Stimulated activated CD8-positive, alpha-beta memory T cell treated with anti-CD3 and anti-CD28 coated beads, Interleukin-15, amount 100 ng/mL, for 4 hours (primary cell): Measurements from ENCODE around the gene SNRPN.
"Not testable (repeated sequence)": the region's sequence is repeated elsewhere in the genome, so short reads cannot be mapped to it uniquely, and the experiment has no call there.

Experiments used
- DNase-seq, 2 donors: peaks; one replicate each; pipeline ENCODE4 v3.0.0-alpha.2; 2020; ENCODE audit warnings: low read depth in 2 of 2

SNRPN gene

DNA sequence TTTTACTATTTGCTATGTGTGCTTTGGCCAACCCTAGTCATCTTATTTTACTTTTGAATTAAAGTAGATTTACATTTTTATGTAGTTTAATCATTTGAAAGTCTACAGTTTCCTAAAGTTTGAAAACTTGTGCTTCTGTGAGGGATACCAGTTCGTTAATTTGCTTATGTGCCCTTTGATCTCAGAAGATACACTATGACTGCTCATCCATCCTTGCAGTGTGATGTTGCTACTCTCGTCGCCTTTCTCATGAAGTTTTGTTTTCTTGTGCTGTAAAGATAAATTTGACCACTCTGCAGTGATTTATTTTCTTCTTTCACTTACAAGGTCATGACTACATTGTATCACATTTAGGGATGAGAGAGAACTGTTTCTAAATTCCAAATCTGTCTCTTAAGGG is 16.3 kb downstream of the SNRPN start:
- no peak for DNase-seq

DNA sequence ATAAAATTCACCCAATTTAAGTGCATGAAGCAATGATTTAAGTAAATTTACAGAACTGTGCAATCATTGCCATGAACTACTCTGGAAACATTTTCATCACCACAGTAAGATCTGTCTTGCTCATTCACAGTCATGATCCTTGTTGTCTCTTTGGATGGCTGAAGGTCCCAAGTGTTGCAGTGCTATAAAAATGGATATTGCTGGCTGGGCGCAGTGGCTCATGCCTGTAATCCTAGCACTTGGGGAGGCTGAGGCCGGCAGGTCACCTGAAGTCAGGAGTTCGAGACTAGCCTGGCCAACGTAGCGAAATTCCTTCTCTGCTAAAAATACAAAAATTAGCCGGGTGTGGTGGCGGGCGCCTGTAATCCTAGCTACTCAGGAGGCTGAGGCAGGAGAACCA is 17.0 kb downstream of the SNRPN start:
- DNase-seq: no peak

DNA sequence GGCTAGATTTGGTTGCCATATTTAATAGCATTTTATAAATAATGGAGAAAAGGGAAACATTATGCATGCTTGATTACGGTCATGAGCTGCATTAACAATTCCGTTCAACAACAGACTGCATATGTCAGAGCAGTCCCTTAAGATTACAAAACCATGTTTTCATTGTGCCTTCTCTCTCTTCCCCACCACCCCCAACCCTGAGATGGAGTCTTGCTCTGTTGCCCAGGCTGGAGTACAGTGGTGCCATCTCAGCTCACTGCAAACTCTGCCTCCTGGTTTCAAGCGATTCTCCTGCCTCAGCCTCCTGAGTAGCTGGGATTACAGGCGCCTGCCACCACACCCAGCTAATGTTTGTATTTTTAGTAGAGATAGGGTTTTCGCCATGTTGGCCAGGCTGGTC is 17.9 kb downstream of the SNRPN start:
- not testable (repeated sequence) for DNase-seq

DNA sequence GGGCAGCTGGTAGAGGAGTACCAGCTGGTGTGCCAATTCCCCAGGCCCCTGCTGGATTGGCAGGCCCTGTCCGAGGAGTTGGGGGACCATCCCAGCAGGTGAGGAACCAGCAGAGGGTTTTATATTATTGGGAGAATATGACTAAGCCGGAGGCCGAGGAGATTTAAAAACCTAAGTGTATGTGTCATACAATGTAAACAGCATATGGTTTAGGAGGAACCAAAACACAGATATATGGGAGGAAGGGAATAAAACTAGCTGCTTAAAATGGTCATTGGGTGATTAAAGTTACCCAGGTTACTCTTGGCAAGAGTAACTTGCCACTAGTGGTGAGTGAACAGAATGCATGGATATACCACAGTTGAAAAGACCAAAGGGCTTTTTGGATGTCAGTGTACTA is 22.1 kb downstream of the SNRPN start:
- DNase-seq: no peak

DNA sequence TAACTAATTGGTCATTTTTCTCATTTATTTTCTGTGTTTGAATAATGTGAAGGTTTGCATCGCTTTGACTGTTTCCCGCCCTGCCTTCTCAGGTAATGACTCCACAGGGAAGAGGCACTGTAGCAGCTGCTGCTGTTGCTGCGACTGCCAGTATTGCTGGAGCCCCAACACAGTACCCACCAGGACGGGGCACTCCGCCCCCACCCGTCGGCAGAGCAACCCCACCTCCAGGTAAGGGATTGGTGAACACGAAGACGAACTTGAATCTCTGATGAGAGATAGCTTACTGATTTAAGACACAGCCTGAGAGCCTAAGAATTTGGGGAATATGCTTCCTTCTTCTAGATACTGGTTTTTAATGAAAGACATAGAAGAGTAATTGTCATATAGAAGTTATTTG is 22.9 kb downstream of the SNRPN start:
- no peak for DNase-seq

DNA sequence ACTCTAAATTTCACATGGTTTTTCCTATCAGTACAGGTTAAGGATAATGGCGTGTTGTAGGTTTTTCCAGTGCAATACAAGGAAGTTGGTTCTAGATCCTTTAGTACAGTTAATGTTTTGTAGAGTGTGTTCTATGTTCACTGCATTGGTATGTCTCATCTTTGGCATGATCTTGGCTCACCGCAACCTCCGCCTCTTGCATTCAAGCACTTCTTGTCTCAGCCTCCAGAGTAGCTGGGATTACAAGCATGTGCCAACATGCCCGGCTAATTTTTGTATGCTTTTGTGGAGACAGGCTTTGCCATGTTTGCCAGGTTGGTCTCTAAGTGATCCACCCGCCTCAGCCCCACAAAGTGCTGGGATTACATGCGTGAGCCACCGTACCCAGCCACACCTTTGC is 30.4 kb downstream of the SNRPN start:
- DNase-seq: no peak

DNA sequence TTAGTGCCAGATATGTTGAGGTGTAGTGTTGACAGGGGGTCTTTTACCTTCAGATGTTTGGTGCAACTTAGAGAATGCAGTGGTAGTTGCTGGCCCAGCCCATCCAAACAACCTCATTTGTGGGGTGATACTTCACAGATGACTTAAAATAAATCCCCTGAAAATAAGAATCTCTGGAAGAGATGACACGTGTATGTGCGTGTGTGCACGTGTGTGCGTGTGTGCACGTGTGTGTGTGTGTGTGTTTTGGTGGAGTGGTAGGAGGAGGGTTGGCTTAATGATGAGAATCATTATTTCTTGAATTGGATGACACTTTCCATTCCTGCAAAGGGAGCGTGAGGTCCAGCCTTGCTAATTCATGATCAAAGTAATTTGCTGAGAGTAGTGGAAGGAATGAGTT is 31.9 kb downstream of the SNRPN start:
- DNase-seq: no peak

DNA sequence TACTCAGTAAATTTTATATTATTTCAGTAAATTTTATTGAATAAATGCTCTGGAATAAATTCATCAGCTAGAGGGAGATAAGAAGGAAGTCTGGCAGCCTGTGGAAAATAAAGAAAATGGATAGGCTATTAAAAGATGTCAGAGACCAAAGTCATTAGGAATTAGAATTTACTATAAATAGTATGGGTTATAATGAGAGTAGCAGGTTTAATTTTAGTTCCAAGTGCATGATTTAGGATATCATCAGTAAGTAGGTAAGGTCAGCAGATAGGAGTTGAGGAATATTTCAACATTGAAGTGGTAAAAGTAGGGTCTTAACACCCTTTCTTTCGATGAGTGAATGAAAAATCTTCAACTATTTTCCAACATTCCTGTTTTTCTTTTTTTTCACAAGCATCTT is 64.6 kb downstream of the SNRPN start:
- no peak for DNase-seq

DNA sequence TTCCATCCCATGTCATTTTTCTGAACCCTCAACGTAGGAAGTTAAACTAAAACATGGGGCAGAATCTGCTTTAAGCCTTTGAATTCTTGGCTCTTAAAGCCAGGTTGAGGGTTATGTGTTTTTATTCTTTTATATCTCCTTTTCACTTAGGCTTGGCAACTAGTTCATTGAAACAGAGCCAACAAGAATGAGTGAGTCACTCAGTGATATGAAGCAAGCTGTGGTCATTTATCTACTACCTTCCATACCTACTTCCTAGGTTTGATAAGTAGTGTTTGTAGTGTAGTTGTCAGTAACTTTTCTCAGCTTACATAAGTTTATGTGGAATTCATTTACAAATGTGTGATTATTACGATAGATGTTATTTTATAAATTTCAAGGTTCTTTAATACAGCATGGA is 67.4 kb downstream of the SNRPN start:
- DNase-seq: no peak
